Chondrocyte (in vitro differentiated cells): ENCODE results near the gene HARBI1. TPM values are rescaled to one million over a fixed set of nuclear protein-coding genes. Genes with fewer than 3 reads are reported as not detected.

Source experiments
- DNase-seq: peaks from one replicate; pipeline ENCODE4 v3.0.0; 2021; ENCODE audit warnings: mixed read lengths, low spot score
- H3K27ac Mint-ChIP-seq: one replicate; pipeline ENCODE4 v1.8.0; 2021; ENCODE audit warnings: mild to moderate bottlenecking, moderate library complexity, mixed read lengths; ENCODE audit not compliant: unreplicated experiment
- H3K27me3 Mint-ChIP-seq: 2 replicates; pipeline ENCODE4 v1.8.0; 2021; ENCODE audit warnings: low read depth, mixed read lengths
- H3K36me3 Mint-ChIP-seq: 2 replicates; pipeline ENCODE4 v1.8.0; 2021; ENCODE audit warnings: low read depth, mixed read lengths
- H3K4me1 Mint-ChIP-seq: 2 replicates; pipeline ENCODE4 v1.8.0; 2021; ENCODE audit warnings: low read depth, mild to moderate bottlenecking, mixed read lengths
- H3K4me3 Mint-ChIP-seq: one replicate; pipeline ENCODE4 v1.8.0; 2021; ENCODE audit warnings: mild to moderate bottlenecking, moderate library complexity, mixed read lengths; ENCODE audit not compliant: unreplicated experiment
- H3K9me3 Mint-ChIP-seq: 2 replicates; pipeline ENCODE4 v1.8.0; 2021; ENCODE audit warnings: low read depth, mixed read lengths
- total RNA-seq: library from RNA; stranded (reverse); gene quantifications from 3 replicates; pipeline ENCODE4 v1.2.1, GENCODE V29; 2021
- TF ChIP-seq, protein P1 (sequence below): fragments of 200-600 bp; sonication (generic); IDR thresholded peaks from 2 replicates; pipeline ENCODE4 v1.5.0; 2021; ENCODE audit warnings: antibody characterized with exemption, mild to moderate bottlenecking, moderate library complexity

The HARBI1 gene
- total RNA-seq, 1 donor from 2014 or later = 7.3 TPM

DNA sequence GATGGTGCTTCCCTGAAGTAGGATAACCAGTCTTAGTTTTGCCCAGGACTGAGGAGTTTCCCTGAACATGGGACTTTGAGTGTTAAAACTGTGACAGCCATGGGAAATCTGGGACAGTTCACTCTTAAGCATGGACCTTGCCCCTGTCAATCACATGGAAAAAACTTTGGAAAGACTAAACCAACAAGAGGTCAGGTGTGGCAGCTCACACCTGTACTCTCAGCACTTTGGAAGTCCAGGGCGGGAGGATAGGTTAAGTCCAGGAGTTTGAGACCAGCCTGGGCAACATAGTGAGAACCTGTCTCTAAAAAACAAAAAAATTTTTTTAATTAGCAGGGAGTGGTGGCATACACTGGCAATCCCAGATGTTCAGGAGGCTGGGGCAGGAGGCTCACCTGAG is 19.9 kb downstream of the HARBI1 start:
- H3K9me3 Mint-ChIP-seq = no peaks in the 10 kb centered on the region
- DNase-seq = no peak
- H3K4me1 Mint-ChIP-seq = peaks cover 18% of the 10 kb centered on the region
- no peaks in the 10 kb centered on the region for H3K27me3 Mint-ChIP-seq
- no peaks in the 10 kb centered on the region for H3K36me3 Mint-ChIP-seq
- no peak overlapping the region for H3K27ac Mint-ChIP-seq
- TF ChIP-seq, protein P1, sequence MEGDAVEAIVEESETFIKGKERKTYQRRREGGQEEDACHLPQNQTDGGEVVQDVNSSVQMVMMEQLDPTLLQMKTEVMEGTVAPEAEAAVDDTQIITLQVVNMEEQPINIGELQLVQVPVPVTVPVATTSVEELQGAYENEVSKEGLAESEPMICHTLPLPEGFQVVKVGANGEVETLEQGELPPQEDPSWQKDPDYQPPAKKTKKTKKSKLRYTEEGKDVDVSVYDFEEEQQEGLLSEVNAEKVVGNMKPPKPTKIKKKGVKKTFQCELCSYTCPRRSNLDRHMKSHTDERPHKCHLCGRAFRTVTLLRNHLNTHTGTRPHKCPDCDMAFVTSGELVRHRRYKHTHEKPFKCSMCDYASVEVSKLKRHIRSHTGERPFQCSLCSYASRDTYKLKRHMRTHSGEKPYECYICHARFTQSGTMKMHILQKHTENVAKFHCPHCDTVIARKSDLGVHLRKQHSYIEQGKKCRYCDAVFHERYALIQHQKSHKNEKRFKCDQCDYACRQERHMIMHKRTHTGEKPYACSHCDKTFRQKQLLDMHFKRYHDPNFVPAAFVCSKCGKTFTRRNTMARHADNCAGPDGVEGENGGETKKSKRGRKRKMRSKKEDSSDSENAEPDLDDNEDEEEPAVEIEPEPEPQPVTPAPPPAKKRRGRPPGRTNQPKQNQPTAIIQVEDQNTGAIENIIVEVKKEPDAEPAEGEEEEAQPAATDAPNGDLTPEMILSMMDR = no peak
- H3K4me3 Mint-ChIP-seq = no peak overlapping the region

DNA sequence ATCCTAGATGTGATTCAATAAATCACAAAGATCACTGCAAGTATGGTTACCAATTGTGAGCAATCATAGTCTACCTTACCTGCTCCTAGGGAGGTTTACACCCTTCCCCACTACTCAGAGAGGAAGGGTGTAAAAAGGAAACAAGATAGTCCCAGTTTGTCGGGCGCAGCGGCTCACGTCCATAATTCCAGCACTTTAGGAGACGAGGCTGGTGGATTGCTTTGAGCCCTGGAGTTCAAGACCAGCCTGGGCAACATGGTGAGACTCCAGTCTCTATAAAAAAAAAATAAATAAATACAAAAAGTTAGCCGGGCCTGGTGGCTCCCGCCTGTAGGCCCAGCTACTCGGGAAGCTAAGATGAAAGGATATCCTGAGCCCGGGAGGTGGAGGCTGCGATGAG is 22.2 kb downstream of the HARBI1 start:
- H3K27ac Mint-ChIP-seq = no peak overlapping the region
- no peaks in the 10 kb centered on the region for H3K27me3 Mint-ChIP-seq
- no peaks in the 10 kb centered on the region for H3K9me3 Mint-ChIP-seq
- TF ChIP-seq, protein P1 = no peak
- no peaks in the 10 kb centered on the region for H3K36me3 Mint-ChIP-seq
- H3K4me1 Mint-ChIP-seq = peaks cover 36% of the 10 kb centered on the region
- H3K4me3 Mint-ChIP-seq = no peak overlapping the region
- no peak for DNase-seq

DNA sequence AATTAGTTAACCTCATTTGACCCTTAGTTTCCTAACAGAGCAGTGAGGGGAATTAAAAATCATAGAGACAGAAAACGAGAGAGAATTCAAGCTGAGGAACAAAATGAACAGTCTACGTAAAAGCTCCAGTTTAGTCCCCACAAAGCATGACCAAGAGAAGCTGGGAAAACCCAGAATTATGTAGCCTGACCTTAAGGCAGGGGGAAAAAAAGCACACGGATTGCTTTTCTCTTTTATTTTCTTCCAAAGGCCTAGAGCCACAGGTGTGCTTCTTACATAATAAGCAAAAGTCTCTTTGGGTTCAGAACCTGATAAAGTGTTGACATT is 22.7 kb downstream of the HARBI1 start:
- Mint-ChIP-seq H3K4me1 (peaks cover 36% of the 10 kb centered on the region), H3K4me3 (peak overlapping the region; percentile 97), H3K36me3 (no peaks in the 10 kb centered on the region), H3K27me3 (no peaks in the 10 kb centered on the region), H3K27ac (peak overlapping the region; percentile 96), H3K9me3 (no peaks in the 10 kb centered on the region)
- no peak for DNase-seq
- TF ChIP-seq, protein P1 = no peak

DNA sequence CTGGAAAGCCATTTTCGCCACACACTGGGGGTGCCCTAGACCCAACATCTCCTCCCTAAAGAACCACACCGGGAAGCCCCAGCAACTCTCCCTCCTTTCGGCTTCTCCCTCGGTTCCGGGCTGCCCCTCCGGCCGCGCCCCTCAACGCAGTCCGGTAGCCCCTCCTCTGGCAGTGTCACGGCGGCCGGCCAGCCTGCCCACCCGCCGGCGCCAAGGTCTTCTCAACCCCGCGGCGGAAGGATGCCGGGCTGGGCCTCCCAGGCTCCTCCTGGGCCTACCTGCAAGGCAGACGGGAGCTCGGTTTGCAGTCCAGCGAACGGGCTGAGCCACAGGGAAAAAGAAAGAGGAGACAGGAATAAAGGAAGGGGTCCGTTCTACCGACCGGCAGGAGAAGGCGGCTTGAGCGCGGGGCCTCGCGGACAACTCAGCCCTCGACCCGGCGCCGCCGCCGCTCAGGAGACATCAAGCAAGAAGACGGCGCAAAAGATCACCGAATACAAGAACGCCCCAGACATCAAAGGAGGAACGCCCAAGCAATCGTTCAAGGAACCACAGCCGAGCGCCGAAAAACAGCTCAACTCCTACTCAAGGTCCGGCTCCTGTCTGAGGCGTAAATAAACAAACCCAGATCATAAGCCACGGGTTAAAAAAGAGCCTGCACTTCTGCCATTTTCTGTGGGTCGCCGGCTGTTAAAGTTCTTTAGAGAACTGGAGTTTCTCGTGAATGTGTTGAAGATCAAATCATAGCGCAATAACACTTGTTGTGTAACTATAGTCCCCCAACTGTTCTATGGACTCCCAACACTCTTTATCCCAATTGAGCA is 23.3 kb downstream of the HARBI1 start, which contains the start of gene AMBRA1:
Gene AMBRA1, minus strand, starts transcription at position 474 of the 824 bp plus-strand sequence. CDS start 45,643 bp downstream, outside the sequence.
- Mint-ChIP-seq H3K36me3 (no peaks in the 10 kb centered on the region), H3K4me1 (peaks cover 42% of the 10 kb centered on the region), H3K9me3 (no peaks in the 10 kb centered on the region), H3K4me3 (peak within 1 kb of the TSS; percentile 97), H3K27me3 (no peaks in the 10 kb centered on the region), H3K27ac (peak within 1 kb of the TSS; percentile 96)
- DNase-seq = peak; percentile 94
- TF ChIP-seq, protein P1 = no peak

DNA sequence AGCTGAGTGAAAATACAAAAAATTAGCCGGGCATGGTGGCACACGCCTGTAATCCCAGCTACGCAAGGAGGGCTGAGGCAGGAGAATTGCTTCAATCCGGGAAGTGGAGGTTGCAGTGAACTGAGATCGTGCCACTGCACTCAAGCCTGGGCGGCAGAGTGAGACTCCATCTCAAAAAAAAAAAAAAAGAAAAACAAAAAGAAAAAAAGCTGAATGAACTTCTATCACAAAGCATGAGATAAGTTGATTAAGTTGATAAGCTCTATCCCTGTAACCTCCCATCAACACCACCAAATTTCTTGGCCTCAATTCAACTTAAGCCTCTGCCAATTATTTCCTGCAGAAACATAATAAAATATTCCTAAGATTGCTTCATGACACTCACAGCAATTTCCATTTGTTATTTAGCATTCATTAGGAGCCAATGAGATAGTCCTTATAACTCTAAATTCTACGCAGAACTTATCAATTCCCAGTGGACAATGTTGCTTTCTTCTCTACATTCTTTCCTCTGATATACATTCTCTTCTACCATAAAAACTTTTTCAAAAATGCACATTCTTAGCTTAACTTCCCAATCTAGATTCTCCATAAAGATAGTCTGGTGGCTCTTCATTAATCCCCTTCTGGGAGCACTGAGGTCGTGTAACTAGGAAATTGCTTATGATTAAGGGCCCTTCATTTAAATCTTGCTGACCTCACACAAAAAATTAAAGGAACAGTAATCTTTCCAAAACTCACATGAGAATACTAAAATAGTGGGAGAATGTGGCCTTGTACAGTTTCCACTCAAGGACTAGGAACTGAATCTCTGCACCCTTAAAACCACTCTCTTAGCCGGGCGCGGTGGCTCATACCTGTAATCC is 26.1 kb downstream of the HARBI1 start:
- peaks cover 2% of the 10 kb centered on the region for H3K36me3 Mint-ChIP-seq
- no peaks in the 10 kb centered on the region for H3K27me3 Mint-ChIP-seq
- H3K9me3 Mint-ChIP-seq = no peaks in the 10 kb centered on the region
- H3K4me1 Mint-ChIP-seq = peaks cover 44% of the 10 kb centered on the region
- peak overlapping the region; percentile 13 for H3K27ac Mint-ChIP-seq
- no peak for DNase-seq
- H3K4me3 Mint-ChIP-seq = no peak overlapping the region
- TF ChIP-seq, protein P1 = no peak
